Cardiac atrium fibroblast (primary cell): ENCODE measurements around the gene EPHA10. TPM values are rescaled to one million over a fixed set of nuclear protein-coding genes. Genes with fewer than 3 reads are reported as not detected.

ENCODE experiments used
- total RNA-seq: library from RNA; depleted of rRNA; stranded (reverse); fragments of >200 nt; gene quantifications from 2 replicates; pipeline ENCODE4 v1.2.3, GENCODE V29; 2015

Gene EPHA10
- not detected in 2 replicates for total RNA-seq

GRCh38 chr1:37764888-37765441 is at the start of gene EPHA10:
EPHA10 (minus strand) TSS chr1:37765120; CDS start chr1:37765066, 54 bp downstream.

GRCh38 chr1:37807555-37808368 is 42.8 kb upstream of the EPHA10 start, which contains the start of the genes C1orf122 and YRDC:
C1orf122 (plus strand) TSS chr1:37807790; CDS start chr1:37808405, 615 bp downstream.
YRDC (minus strand) TSS chr1:37808208; CDS start chr1:37808180, 28 bp downstream.

GRCh38 chr1:37793773-37794371 is 29.0 kb upstream of the EPHA10 start, which contains the start of gene MANEAL:
MANEAL (plus strand) TSS chr1:37793847; CDS start chr1:37794183, 336 bp downstream.

GRCh38 chr1:37692078-37692833 is 72.7 kb downstream of the EPHA10 start, which contains the start of gene CDCA8:
CDCA8 (plus strand) TSS chr1:37692516; CDS start chr1:37692691, 175 bp downstream.

Other genes with a start within 250 kb of the EPHA10 start
- 6.2 and 6.7 TPM in 2 replicates for gene SNIP1, start 210.8 kb downstream of the EPHA10 start, total RNA-seq
- gene DNALI1, start 208.2 kb downstream of the EPHA10 start, total RNA-seq: 3.1 and 4.0 TPM in 2 replicates
- gene GNL2, start 169.2 kb downstream of the EPHA10 start, total RNA-seq: 27.3 and 32.6 TPM in 2 replicates
- gene RSPO1, start 130.2 kb downstream of the EPHA10 start, total RNA-seq: 0.16 TPM in 1 of 2 replicates, not detected in the other
- gene CDCA8, start 72.6 kb downstream of the EPHA10 start, total RNA-seq: 5.2 and 9.2 TPM in 2 replicates
- gene MANEAL, start 28.7 kb upstream of the EPHA10 start, total RNA-seq: 0.54 TPM in 1 of 2 replicates, not detected in the other
- gene C1orf122, start 42.7 kb upstream of the EPHA10 start, total RNA-seq: 90.1 and 95.9 TPM in 2 replicates
- 14.6 and 16.1 TPM in 2 replicates for gene YRDC, start 43.1 kb upstream of the EPHA10 start, total RNA-seq
- gene MTF1, start 94.5 kb upstream of the EPHA10 start, total RNA-seq: 2.3 and 3.6 TPM in 2 replicates
- gene INPP5B, start 181.9 kb upstream of the EPHA10 start, total RNA-seq: 15.6 and 15.9 TPM in 2 replicates
- 37.2 and 43.1 TPM in 2 replicates for gene SF3A3, start 224.9 kb upstream of the EPHA10 start, total RNA-seq
- 29.2 and 45.7 TPM in 2 replicates for gene FHL3, start 240.4 kb upstream of the EPHA10 start, total RNA-seq
- gene UTP11, start 247.6 kb upstream of the EPHA10 start, total RNA-seq: 30.1 and 37.6 TPM in 2 replicates